Adrenal gland (tissue), 12 donors: ENCODE measurements around the gene ST8SIA1. TPM values are rescaled to one million over a fixed set of nuclear protein-coding genes. Genes with fewer than 3 reads are reported as not detected.

Experiments
- DNase-seq, 7 donors: peaks; one replicate each; pipeline ENCODE4 v3.0.0-alpha.2; 2019 to 2020
- H3K27ac ChIP-seq, 5 donors: fragments of 200-600 bp; sonication (generic) in 4 of 5; 1 replicate in 3 of 5; 2 replicates in 2 of 5; pipeline versions ENCODE4 v1.5.1 to v1.8.0; 2016 to 2020; ENCODE audit warnings: mild to moderate bottlenecking in 1 of 5
- H3K27me3 ChIP-seq: fragments of 200-600 bp; 2 replicates; pipeline ENCODE4 v1.8.0; 2021
- H3K36me3 ChIP-seq, 2 donors: fragments of 200-600 bp; replicated peaks in 1 of 2; 1 replicate in 1 of 2; 2 replicates in 1 of 2; pipeline versions ENCODE4 v1.5.1 to v1.8.0; 2018 to 2022
- H3K4me1 ChIP-seq, 2 donors: fragments of 200-600 bp; replicated peaks in 1 of 2; 1 replicate in 1 of 2; 2 replicates in 1 of 2; pipeline versions ENCODE4 v1.5.1 to v1.8.0; 2018 to 2021
- H3K4me3 ChIP-seq, 4 donors: fragments of 200-600 bp; sonication (generic) in 3 of 4; one replicate each; pipeline ENCODE4 v1.5.1; 2016 to 2018
- H3K9me3 ChIP-seq, 3 donors: fragments of 200-600 bp; sonication (generic) in 1 of 3; replicated peaks in 1 of 3; 1 replicate in 2 of 3; 2 replicates in 1 of 3; pipeline versions ENCODE4 v1.5.1 to v1.8.0; 2016 to 2021
- CTCF ChIP-seq, 6 experiments: fragments of 450-650 bp in 4 of 6; fragments of 200-600 bp in 2 of 6; sonication (generic) in 1 of 6; IDR thresholded peaks; 1 replicate in 5 of 6; 2 replicates in 1 of 6; pipeline versions ENCODE4 v1.5.1 to v1.8.0; 2016 to 2021; ENCODE audit warnings: antibody characterized with exemption in 6 of 6, mild to moderate bottlenecking in 2 of 6, moderate library complexity in 1 of 6
- POLR2A ChIP-seq, 2 donors: fragments of 450-650 bp; IDR thresholded peaks; one replicate each; pipeline ENCODE4 v1.6.1; 2017; ENCODE audit warnings: antibody characterized with exemption in 2 of 2, mild to moderate bottlenecking in 2 of 2, moderate library complexity in 1 of 2
- WGBS, 4 donors: extraction: QIAGEN DNeasy Blood & Tissue Kit in 2 of 4; methylation state at CpG; one replicate each; pipeline versions ENCODE4 v1.1.5 to v1.1.7; 2013 to 2017; 5-methylcytosine and 5-hydroxymethylcytosine counted together
- intact Hi-C, 2 donors: fragments of 100-400 bp; cut with DNase I; formaldehyde crosslinking; loops; one replicate each; pipeline versions ENCODE4 v1.14.1 to v1.15.0; 2022 to 2023
- polyA plus RNA-seq, 3 donors: library from polyadenylated mRNA; stranded (reverse); fragments of 200-250 nt in 2 of 3; fragments of 350-450 nt in 1 of 3; fragmentation: Illumina TruSeq in 1 of 3; extraction: RNeasy Lipid Tissue Mini Kit (QIAGEN cat#74804) in 1 of 3; gene quantifications; one replicate each; pipeline ENCODE4 v1.2.3, GENCODE V29; 2013 to 2014
- total RNA-seq, 9 donors: library from RNA; depleted of rRNA in 4 of 9; stranded (reverse); fragments of >200 nt in 4 of 9; fragments of 120-200 nt in 1 of 9; fragmentation: NEBNext Ultra II Directional in 1 of 9; extraction: Animal tissue kit (Norgen Biotek cat#: 25700) in 1 of 9; gene quantifications; one replicate each; pipeline versions ENCODE4 v1.1.0 to v1.2.4, GENCODE V29; 2013 to 2023
- donor health status: healthy with polysubstance abuse.
- donor health status: Bipolar disorder and iron deficiency.
- donor health status: DM: yes; HTN: yes; CAD: no.
- donor health status: DM: no; HTN: no; CAD: no.
- donor health status: DM: no; HTN: no; CAD: no.
- donor health status: DM: yes; HTN: yes; CAD: no.

ST8SIA1 gene
- total and polyA plus RNA-seq, 12 donors: 3.1 to 37.8 (median 11.8) TPM

DNA sequence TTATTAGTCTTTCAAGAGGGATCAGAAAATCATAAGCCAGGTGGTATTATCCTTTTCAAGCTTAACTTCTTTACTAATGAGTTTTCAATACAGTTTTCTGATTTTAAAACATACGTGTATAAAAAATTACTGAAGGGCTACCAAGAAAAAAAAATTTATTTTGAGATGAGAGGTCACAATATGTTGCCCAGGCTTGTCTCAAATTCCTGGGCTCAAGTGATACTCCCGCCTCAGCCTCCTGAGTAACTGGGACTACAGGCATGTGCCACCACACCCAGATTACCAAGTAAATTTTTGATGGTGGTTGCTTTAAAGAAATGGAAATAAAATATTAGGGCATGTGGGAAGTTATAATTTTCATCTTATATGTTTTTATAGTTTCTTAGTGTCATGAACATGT lies 26.7 kb downstream of the ST8SIA1 start:
- H3K36me3 ChIP-seq: no peaks in the 10 kb centered on the region

GRCh38 chr12:22306311-22306710 lies 28.2 kb downstream of the ST8SIA1 start:
- H3K36me3 ChIP-seq: no peaks in the 10 kb centered on the region
- DNase-seq: no peak
- TF ChIP-seq CTCF (IDR thresholded peaks at IDR 0.05) (no peak), POLR2A (IDR thresholded peaks at IDR 0.05) (no peak)
- H3K4me3 ChIP-seq: no peak overlapping the region
- intact Hi-C loops: no loop called here
- no peak overlapping the region for H3K27ac ChIP-seq
- H3K9me3 ChIP-seq: no peaks in the 10 kb centered on the region
- H3K4me1 ChIP-seq: no peaks in the 10 kb centered on the region
- no peaks in the 10 kb centered on the region for H3K27me3 ChIP-seq

More for the DNA sequence above, 26.7 kb downstream of the ST8SIA1 start:
- no peak overlapping the region for H3K4me3 ChIP-seq
- no peaks in the 10 kb centered on the region for H3K4me1 ChIP-seq
- no peak for DNase-seq
- no peak overlapping the region for H3K27ac ChIP-seq
- TF ChIP-seq CTCF (IDR thresholded peaks at IDR 0.05) (no peak), POLR2A (IDR thresholded peaks at IDR 0.05) (no peak)
- H3K9me3 ChIP-seq: no peaks in the 10 kb centered on the region
- no peaks in the 10 kb centered on the region for H3K27me3 ChIP-seq
- intact Hi-C loops: no loop called here
- 86 to 93% (median 92%) methylated on average over 2 of the region's 2 CpGs for WGBS, 4 donors

DNA sequence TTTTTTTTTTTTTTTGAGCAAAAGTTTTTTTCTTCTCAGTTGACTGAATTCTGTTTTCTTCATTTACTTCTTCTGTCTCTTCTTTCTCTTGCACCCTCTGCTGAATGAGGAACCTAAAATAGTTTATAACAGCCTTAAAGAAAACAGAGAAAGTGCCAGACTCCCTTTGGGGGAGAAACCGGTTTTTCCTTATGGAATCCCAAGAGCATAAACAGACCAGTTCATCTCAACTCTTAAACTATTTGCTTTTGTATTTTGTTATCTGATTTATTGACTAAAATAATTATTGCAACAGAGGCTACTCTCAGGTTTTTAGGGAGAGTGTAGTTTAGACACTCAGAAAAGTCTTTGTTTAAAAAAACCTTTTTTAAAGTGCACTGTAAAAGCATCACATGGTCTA lies 30.2 kb downstream of the ST8SIA1 start:
- 75 to 91% (median 84%) methylated on average over 1 of the region's 1 CpG for WGBS, 4 donors
- Histone ChIP-seq H3K4me3 (no peak overlapping the region), H3K27me3 (no peaks in the 10 kb centered on the region), H3K9me3 (peaks cover 0 to 2% (median 0%) of the 10 kb centered on the region in 3 donors), H3K27ac (no peak overlapping the region), H3K4me1 (no peaks in the 10 kb centered on the region), H3K36me3 (no peaks in the 10 kb centered on the region)
- intact Hi-C loops: no loop called here
- no peak for DNase-seq
- TF ChIP-seq POLR2A (IDR thresholded peaks at IDR 0.05) (no peak), CTCF (IDR thresholded peaks at IDR 0.05) (no peak)

- no peak overlapping the region for H3K4me3 ChIP-seq
- no peak for DNase-seq
- H3K9me3 ChIP-seq: peaks cover 0 to 8% (median 0%) of the 10 kb centered on the region in 3 donors
- TF ChIP-seq POLR2A (IDR thresholded peaks at IDR 0.05): no peak
- TF ChIP-seq CTCF (IDR thresholded peaks at IDR 0.05): no peak
- intact Hi-C loops: no loop called here
- no peaks in the 10 kb centered on the region for H3K27me3 ChIP-seq
- H3K4me1 ChIP-seq: no peaks in the 10 kb centered on the region
- no peaks in the 10 kb centered on the region for H3K36me3 ChIP-seq
- no peak overlapping the region for H3K27ac ChIP-seq
Measured at GRCh38 chr12:22299294-22299912, 35.1 kb downstream of the ST8SIA1 start.
